Kidney (tissue), 14 donors: Measurements from ENCODE around the gene APBB2. TPM values are rescaled to one million over a fixed set of nuclear protein-coding genes. Genes with fewer than 3 reads are reported as not detected.

Experiments
- DNase-seq, 5 donors: peaks; one replicate each; pipeline ENCODE4 v3.0.0-alpha.2; 2013 to 2020
- FAIRE-seq: peaks from 2 replicates; lab custom pipeline; 2012; peaks lifted over from hg19 to GRCh38; lab: Jason Lieb, UNC
- H3K27ac ChIP-seq, 2 donors: one replicate each; pipeline ENCODE4 v1.7.0; 2013; ENCODE audit warnings: low read depth in 2 of 2, low read length in 2 of 2, inconsistent platforms in 1 of 2
- H3K27me3 ChIP-seq: one replicate; pipeline ENCODE4 v1.7.1; 2013; ENCODE audit warnings: low read length, inconsistent platforms; ENCODE audit not compliant: control insufficient read depth, insufficient read depth
- H3K36me3 ChIP-seq, 3 donors: one replicate each; pipeline versions ENCODE4 v1.7.0 to v1.7.1; 2013; ENCODE audit warnings: low read length in 3 of 3, control low read depth in 1 of 3, inconsistent platforms in 1 of 3; ENCODE audit not compliant: insufficient read depth in 3 of 3, control insufficient read depth in 2 of 3
- H3K4me1 ChIP-seq, 3 donors: one replicate each; pipeline versions ENCODE4 v1.7.0 to v1.7.1; 2013; ENCODE audit warnings: low read length in 3 of 3, inconsistent platforms in 1 of 3, low read depth in 1 of 3; ENCODE audit not compliant: control insufficient read depth in 2 of 3, insufficient read depth in 2 of 3
- H3K4me3 ChIP-seq, 3 donors: one replicate each; pipeline versions ENCODE4 v1.7.0 to v1.8.1; 2013; ENCODE audit warnings: low read length in 3 of 3, control low read depth in 1 of 3, inconsistent platforms in 1 of 3
- H3K9ac ChIP-seq, 3 donors: one replicate each; pipeline versions ENCODE4 v1.7.0 to v1.7.1; 2013; ENCODE audit warnings: low read length in 3 of 3, control low read depth in 1 of 3, inconsistent platforms in 1 of 3
- H3K9me3 ChIP-seq, 3 donors: one replicate each; pipeline versions ENCODE4 v1.7.0 to v1.7.1; 2013; ENCODE audit warnings: low read length in 3 of 3, control low read depth in 1 of 3, inconsistent platforms in 1 of 3; ENCODE audit not compliant: control insufficient read depth in 2 of 3, insufficient read depth in 1 of 3
- intact Hi-C: fragments of 100-400 bp; cut with DNase I; formaldehyde crosslinking; loops from one replicate; pipeline ENCODE4 v1.11.1; 2022
- polyA plus RNA-seq: library from polyadenylated mRNA; stranded (reverse); fragments of 350-450 nt; fragmentation: Illumina TruSeq; extraction: RNeasy Lipid Tissue Mini Kit (QIAGEN cat#74804); gene quantifications from one replicate; pipeline ENCODE4 v1.2.3, GENCODE V29; 2014; ENCODE audit warnings: low read depth, low replicate concordance; ENCODE audit not compliant: insufficient read depth
- total RNA-seq: library from RNA; stranded (reverse); fragmentation: NEBNext Ultra II Directional; extraction: Animal tissue kit (Norgen Biotek cat#: 25700); gene quantifications from one replicate; pipeline ENCODE4 v1.2.1, GENCODE V29; 2021
- TF ChIP-seq, protein P1 (sequence below): IDR thresholded peaks from 3 replicates; pipeline ENCODE4 v1.5.1; 2012; ENCODE audit warnings: mild to moderate bottlenecking, moderate library complexity, borderline replicate concordance; ENCODE audit not compliant: insufficient read depth; ENCODE audit errors: extremely low read depth
- donor health status: control.
- donor health status: control.
- donor health status: control.
- donor health status: control.
- donor health status: control.
- donor health status: DM: yes; HTN: yes; CAD: no.
- donor health status: Normal renal cell carcinoma (clear cell type).

The APBB2 gene
- total and polyA plus RNA-seq, 2 donors from 2014 or later: 13.4 to 65.6 TPM

GRCh38 chr4:41256740-41257256, 42.5 kb upstream of the APBB2 start, which contains the start of gene UCHL1:
Gene UCHL1 (plus strand): TSS chr4:41256928. CDS start chr4:41256977, 49 bp downstream.
- TF ChIP-seq, protein P1, sequence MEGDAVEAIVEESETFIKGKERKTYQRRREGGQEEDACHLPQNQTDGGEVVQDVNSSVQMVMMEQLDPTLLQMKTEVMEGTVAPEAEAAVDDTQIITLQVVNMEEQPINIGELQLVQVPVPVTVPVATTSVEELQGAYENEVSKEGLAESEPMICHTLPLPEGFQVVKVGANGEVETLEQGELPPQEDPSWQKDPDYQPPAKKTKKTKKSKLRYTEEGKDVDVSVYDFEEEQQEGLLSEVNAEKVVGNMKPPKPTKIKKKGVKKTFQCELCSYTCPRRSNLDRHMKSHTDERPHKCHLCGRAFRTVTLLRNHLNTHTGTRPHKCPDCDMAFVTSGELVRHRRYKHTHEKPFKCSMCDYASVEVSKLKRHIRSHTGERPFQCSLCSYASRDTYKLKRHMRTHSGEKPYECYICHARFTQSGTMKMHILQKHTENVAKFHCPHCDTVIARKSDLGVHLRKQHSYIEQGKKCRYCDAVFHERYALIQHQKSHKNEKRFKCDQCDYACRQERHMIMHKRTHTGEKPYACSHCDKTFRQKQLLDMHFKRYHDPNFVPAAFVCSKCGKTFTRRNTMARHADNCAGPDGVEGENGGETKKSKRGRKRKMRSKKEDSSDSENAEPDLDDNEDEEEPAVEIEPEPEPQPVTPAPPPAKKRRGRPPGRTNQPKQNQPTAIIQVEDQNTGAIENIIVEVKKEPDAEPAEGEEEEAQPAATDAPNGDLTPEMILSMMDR: no peak
- peaks cover 0 to 2% (median 0%) of the 10 kb centered on the region in 3 donors for H3K4me1 ChIP-seq
- no peaks in the 10 kb centered on the region for H3K36me3 ChIP-seq
- no peaks in the 10 kb centered on the region for H3K9me3 ChIP-seq
- H3K9ac ChIP-seq: no peak within 1 kb of the TSS
- FAIRE-seq: no peak
- intact Hi-C loops: no loop called here
- no peak within 1 kb of the TSS for H3K27ac ChIP-seq
- H3K27me3 ChIP-seq: peaks cover 2% of the 10 kb centered on the region
- H3K4me3 ChIP-seq: peak within 1 kb of the TSS; percentile 39 to 51 (median 45)
- peak in 4 of 5 donors; percentile 92 to 94 (median 93) for DNase-seq

DNA sequence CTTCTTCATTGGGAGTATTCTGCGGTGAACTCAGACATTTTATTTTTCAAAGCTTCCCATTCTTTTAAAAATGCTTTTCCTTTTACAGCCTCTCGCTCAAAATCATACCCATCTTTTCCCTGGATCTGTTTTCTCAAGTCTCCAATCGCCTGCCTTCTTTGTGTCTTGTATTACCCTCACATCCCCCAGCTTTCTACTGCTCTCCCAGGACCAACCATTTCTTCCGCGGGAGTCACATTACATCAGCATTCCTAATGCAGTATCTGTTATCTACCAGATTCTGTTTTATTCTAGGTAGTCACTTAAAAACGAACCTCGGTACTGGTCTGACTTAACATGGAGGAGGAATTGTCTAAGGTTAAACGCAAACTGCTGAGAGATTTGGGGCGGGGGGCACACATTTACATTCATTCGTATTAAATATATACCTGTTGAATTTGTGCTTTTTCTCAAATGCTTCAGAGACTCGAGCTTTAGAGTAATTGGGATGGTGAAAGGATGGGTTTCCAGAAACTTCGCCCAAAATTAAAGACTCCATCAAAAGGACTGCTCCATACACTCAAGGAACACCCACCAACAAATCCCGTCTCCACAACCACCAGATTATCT, 41.9 kb upstream of the APBB2 start:
- FAIRE-seq: no peak
- DNase-seq: peak in 4 of 5 donors; percentile 34 to 69 (median 56)

GRCh38 chr4:41245983-41246382, 31.6 kb upstream of the APBB2 start:
- intact Hi-C loops: no loop called here
- peaks cover 0 to 2% (median 0%) of the 10 kb centered on the region in 3 donors for H3K4me1 ChIP-seq
- no peak overlapping the region for H3K9ac ChIP-seq
- no peaks in the 10 kb centered on the region for H3K36me3 ChIP-seq
- no peaks in the 10 kb centered on the region for H3K9me3 ChIP-seq
- no peak for FAIRE-seq
- H3K4me3 ChIP-seq: no peak overlapping the region
- TF ChIP-seq, protein P1: no peak
- no peaks in the 10 kb centered on the region for H3K27me3 ChIP-seq
- no peak overlapping the region for H3K27ac ChIP-seq
- no peak for DNase-seq

More for the DNA sequence above, 41.9 kb upstream of the APBB2 start:
- peak overlapping the region in 1 of 3 donors; percentile 45 for H3K4me3 ChIP-seq
- TF ChIP-seq, protein P1: no peak
- no peak overlapping the region for H3K9ac ChIP-seq
- peaks cover 0 to 2% (median 0%) of the 10 kb centered on the region in 3 donors for H3K4me1 ChIP-seq
- no peaks in the 10 kb centered on the region for H3K9me3 ChIP-seq
- H3K27me3 ChIP-seq: peaks cover 2% of the 10 kb centered on the region
- intact Hi-C loops: no loop called here
- H3K27ac ChIP-seq: no peak overlapping the region
- H3K36me3 ChIP-seq: no peaks in the 10 kb centered on the region
